ENCODE results near the gene PLCG2. TPM values are rescaled to one million over a fixed set of nuclear protein-coding genes. Genes with fewer than 3 reads are reported as not detected.
"Not testable (repeated sequence)": the region's sequence is repeated elsewhere in the genome, so short reads cannot be mapped to it uniquely, and the experiment has no call there.

Gene PLCG2
- total and polyA plus RNA-seq, 12 donors, result 2.4 to 18.2 (median 6.2) TPM

DNA sequence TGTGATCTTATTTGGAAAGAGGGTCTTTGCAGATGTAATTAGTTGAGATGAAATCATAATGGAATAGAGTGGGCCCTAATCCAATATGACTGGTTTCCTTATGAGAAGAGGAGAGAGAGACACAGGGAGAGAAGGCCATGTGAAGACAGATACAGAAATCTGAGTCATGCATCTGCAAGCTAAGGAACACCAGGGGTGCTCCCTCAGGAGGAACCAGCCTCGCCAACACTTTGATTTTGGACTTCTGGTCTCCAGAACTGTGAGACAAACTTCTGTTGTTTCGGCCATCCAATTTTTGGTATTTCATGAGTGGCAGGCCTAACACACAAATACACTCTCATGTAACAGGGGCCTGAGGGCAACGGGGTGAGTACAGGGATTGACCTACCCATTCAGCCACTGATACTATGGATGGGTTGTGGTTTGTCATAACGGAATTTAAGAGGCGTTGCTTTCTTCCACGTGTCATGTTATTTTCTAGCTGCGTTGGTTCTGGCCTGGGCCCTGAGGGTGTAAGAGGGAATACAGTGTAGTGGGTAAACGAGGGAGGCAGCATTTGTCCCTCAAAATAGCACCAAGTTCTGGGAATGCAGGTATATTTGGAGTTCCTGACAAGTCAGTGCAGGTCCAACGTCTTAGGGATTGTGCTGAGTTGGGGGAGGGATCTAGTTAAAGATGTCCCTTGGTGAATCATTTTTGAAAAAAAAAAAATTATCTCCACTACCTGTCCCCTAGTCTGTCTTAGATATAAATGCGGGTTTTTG is 17.7 kb downstream of the PLCG2 start:
- Histone ChIP-seq H3K27me3 (peaks cover 0 to 2% (median 0%) of the 10 kb centered on the region in 7 donors), H3K36me3 (peaks cover 0 to 3% (median 0%) of the 10 kb centered on the region in 9 donors), H3K4me3 (no peak overlapping the region), H3K9me3 (no peaks in the 10 kb centered on the region), H3K4me1 (peaks cover 0 to 40% (median 11%) of the 10 kb centered on the region in 9 donors), H3K27ac (peak overlapping the region in 1 of 10 donors; percentile 80)
- intact Hi-C loops (cut with DNase I), result no loop called here
- DNase-seq (no peak), ATAC-seq (no peak)
- TF ChIP-seq, protein P1, sequence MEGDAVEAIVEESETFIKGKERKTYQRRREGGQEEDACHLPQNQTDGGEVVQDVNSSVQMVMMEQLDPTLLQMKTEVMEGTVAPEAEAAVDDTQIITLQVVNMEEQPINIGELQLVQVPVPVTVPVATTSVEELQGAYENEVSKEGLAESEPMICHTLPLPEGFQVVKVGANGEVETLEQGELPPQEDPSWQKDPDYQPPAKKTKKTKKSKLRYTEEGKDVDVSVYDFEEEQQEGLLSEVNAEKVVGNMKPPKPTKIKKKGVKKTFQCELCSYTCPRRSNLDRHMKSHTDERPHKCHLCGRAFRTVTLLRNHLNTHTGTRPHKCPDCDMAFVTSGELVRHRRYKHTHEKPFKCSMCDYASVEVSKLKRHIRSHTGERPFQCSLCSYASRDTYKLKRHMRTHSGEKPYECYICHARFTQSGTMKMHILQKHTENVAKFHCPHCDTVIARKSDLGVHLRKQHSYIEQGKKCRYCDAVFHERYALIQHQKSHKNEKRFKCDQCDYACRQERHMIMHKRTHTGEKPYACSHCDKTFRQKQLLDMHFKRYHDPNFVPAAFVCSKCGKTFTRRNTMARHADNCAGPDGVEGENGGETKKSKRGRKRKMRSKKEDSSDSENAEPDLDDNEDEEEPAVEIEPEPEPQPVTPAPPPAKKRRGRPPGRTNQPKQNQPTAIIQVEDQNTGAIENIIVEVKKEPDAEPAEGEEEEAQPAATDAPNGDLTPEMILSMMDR (IDR thresholded peaks at IDR 0.05), result no peak
- 82% methylated on average over 10 of the region's 10 CpGs for WGBS, 2 donors

DNA sequence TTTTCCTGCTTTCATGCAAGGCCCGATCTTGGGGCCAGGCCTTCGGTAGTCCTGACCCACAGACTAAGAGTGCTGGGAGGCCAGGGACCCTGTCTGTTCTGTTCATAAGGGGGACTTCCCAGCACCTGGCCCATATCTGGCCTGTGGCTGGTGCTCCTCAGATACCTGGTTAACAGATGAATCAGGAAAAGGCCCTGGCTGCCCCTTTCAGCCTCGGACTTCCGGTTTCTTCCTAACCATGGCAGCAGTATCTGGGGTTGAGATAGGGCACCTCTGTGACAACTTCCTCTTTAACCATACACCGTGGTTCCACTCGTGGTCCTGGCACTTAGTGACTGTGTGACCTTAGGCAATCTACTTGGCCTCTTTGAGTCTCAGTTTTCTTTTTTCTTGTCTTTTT is 18.4 kb downstream of the PLCG2 start:
- WGBS, 2 donors, result 79 to 84% methylated on average over 6 of the region's 6 CpGs
- H3K9me3 ChIP-seq, result no peaks in the 10 kb centered on the region
- no peaks in the 10 kb centered on the region for H3K27me3 ChIP-seq
- ATAC-seq (peak in 4 of 8 donors; percentile 30 to 62 (median 36)), DNase-seq (no peak)
- no peak overlapping the region for H3K4me3 ChIP-seq
- peaks cover 0 to 40% (median 11%) of the 10 kb centered on the region in 9 donors for H3K4me1 ChIP-seq
- no peaks in the 10 kb centered on the region for H3K36me3 ChIP-seq
- intact Hi-C loops (cut with DNase I), result no loop called here
- H3K27ac ChIP-seq, result peak overlapping the region in 1 of 10 donors; percentile 80
- TF ChIP-seq, protein P1 (IDR thresholded peaks at IDR 0.05), result no peak

DNA sequence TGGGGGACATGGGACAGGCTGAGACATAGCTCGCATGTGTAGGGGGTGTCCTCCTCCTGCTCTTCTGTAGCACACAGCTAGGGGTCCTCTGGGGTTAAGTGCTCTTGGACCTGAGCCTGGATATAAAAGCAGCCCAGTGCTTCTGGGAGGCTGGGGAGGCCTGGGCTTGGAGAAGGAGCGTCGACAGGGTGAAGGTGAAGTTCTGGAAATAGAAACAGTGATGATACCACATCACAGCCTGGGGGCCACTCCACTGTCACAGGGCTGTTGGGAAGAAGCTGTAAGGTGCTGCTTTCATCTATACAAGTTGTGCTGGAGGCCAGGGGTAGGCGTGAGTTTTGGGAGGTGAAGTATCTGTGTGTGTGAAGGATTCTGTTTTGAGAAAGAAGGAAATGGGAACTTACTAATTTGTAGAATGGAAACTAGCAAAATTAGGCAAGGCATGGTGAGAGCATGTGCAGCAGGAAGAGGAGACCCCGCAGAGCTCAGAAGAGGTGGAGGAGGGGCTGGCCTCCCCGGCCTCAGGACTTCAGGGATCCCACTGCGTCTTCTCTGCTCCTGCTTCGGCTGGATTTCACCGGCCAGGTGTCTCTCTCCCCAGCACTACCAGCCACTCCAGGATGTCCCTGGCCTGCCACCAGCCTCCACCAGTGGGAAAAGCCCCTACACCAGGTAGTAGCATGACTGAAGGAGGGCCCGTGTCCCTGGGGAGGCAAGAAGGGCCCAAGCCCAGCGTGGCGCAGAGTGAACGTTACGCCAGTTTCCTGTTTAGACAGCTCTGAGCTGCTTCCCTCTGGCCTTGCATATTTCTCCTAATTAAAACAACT is 19.4 kb downstream of the PLCG2 start:
- no peak for DNase-seq
- Histone ChIP-seq H3K27me3 (no peaks in the 10 kb centered on the region), H3K4me3 (no peak overlapping the region), H3K27ac (peak overlapping the region in 2 of 10 donors; percentile 35 to 80), H3K36me3 (no peaks in the 10 kb centered on the region), H3K4me1 (peaks cover 0 to 40% (median 11%) of the 10 kb centered on the region in 9 donors), H3K9me3 (no peaks in the 10 kb centered on the region)
- WGBS, 2 donors, result 52 to 56% methylated on average over 14 of the region's 14 CpGs
- peak; percentile 33 to 66 (median 49) for ATAC-seq
- TF ChIP-seq, protein P1 (IDR thresholded peaks at IDR 0.05), result no peak
- intact Hi-C loops (cut with DNase I), result no loop called here

DNA sequence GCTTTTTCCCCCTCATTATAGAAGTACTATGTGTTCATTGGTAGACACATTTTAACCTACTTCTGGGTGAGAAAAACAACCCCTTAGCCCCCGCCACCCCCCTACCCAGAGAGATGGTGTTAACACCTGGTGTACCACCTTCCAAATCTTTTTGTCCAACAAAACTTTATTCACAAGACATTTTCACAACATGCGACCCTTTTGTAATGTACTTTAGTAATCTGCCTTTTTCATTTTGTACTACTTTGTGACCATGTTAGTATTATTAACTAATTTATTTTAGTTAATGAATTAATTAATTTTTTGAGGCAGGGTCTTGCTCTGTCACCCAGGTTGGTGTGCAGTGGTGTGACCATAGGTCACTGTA is 20.0 kb downstream of the PLCG2 start:
- WGBS, 2 donors, result 77 to 87% methylated on average over 2 of the region's 2 CpGs
- H3K4me3 ChIP-seq, result no peak overlapping the region
- intact Hi-C loops (cut with DNase I), result no loop called here
- ATAC-seq (no peak), DNase-seq (no peak)
- TF ChIP-seq, protein P1 (IDR thresholded peaks at IDR 0.05), result no peak
- no peaks in the 10 kb centered on the region for H3K9me3 ChIP-seq
- H3K27me3 ChIP-seq, result no peaks in the 10 kb centered on the region
- no peaks in the 10 kb centered on the region for H3K36me3 ChIP-seq
- H3K27ac ChIP-seq, result peak overlapping the region in 1 of 10 donors; percentile 80
- peaks cover 0 to 43% (median 11%) of the 10 kb centered on the region in 9 donors for H3K4me1 ChIP-seq

DNA sequence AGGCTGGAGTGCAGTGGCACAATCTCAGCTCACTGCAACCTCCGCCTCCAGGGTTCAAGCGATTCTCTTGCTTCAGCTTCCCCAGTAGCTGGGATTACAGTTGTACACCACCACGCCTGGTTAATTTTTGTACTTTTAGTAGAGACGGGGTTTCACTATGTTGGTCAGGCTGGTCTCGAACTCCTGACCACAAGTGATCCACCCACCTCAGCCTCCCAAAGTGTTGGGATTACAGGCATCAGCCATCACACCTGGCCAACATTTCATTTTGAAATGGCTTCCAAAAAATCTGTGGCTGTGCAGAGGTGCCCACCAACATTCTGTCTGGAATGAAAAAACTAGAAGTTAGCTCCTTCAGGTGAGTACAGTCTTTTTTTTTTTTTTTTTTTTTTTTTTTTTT is 22.6 kb downstream of the PLCG2 start:
- H3K27ac ChIP-seq; H3K9me3 ChIP-seq; H3K36me3 ChIP-seq; H3K4me3 ChIP-seq; DNase-seq; H3K27me3 ChIP-seq; intact Hi-C loops (cut with DNase I); ATAC-seq: not testable (repeated sequence)
- peaks cover 0 to 37% (median 11%) of the 10 kb centered on the region in 9 donors for H3K4me1 ChIP-seq
- WGBS, 2 donors, result 97 to 98% methylated on average over 5 of the region's 5 CpGs

Data from heart right ventricle (tissue), 16 donors.